ENCODE data around the gene ASIC1. TPM values are rescaled to one million over a fixed set of nuclear protein-coding genes. Genes with fewer than 3 reads are reported as not detected.
"Not testable (repeated sequence)": the region's sequence is repeated elsewhere in the genome, so short reads cannot be mapped to it uniquely, and the experiment has no call there.

ASIC1 gene
- total RNA-seq, 1 donor from 2014 or later: 8.1 TPM

- H3K4me1 ChIP-seq (ENCODE audit: insufficient read depth, low read length): peaks cover 24% of the 10 kb centered on the region
- no peak overlapping the region for H3K27ac Mint-ChIP-seq (ENCODE audit: unreplicated experiment)
- H4K20me1 ChIP-seq (ENCODE audit: insufficient read depth, low read length): peaks cover 18% of the 10 kb centered on the region
Observed at GRCh38 chr12:50082644-50083043, 25.2 kb downstream of the ASIC1 start.

GRCh38 chr12:50083301-50083700 is 25.9 kb downstream of the ASIC1 start:
- peaks cover 20% of the 10 kb centered on the region for H3K79me2 ChIP-seq (ENCODE audit: insufficient read depth, low read length)
- Mint-ChIP-seq H3K4me3 (ENCODE audit: unreplicated experiment) (peak overlapping the region; percentile 82), H3K4me1 (ENCODE audit: low read depth, unreplicated experiment) (peaks cover 23% of the 10 kb centered on the region), H3K9me3 (ENCODE audit: unreplicated experiment) (no peaks in the 10 kb centered on the region), H3K36me3 (ENCODE audit: low read depth, unreplicated experiment) (peaks cover 4% of the 10 kb centered on the region), H3K27me3 (ENCODE audit: low read depth, unreplicated experiment) (peaks cover 11% of the 10 kb centered on the region), H3K27ac (ENCODE audit: unreplicated experiment) (peak overlapping the region; percentile 66)
- no peak for DNase-seq (ENCODE audit: low read depth)
- FAIRE-seq: no peak
- H3K27ac ChIP-seq (ENCODE audit: low read depth, low read length): no peak overlapping the region
- peaks cover 24% of the 10 kb centered on the region for H4K20me1 ChIP-seq (ENCODE audit: insufficient read depth, low read length)
- H3K4me1 ChIP-seq (ENCODE audit: insufficient read depth, low read length): peaks cover 31% of the 10 kb centered on the region
- H3K27me3 ChIP-seq (ENCODE audit: insufficient read depth, low read length): no peaks in the 10 kb centered on the region
- no peak overlapping the region for H3K4me2 ChIP-seq (ENCODE audit: low read length)
- H3K4me3 ChIP-seq (ENCODE audit: insufficient read depth, low read depth, low read length): no peak overlapping the region
- H3K9me3 ChIP-seq (ENCODE audit: insufficient read depth, low read depth, low read length): no peaks in the 10 kb centered on the region
- H3K36me3 ChIP-seq (ENCODE audit: insufficient read depth, low read length): peaks cover 15% of the 10 kb centered on the region
- H3K9ac ChIP-seq (ENCODE audit: low read length): no peak overlapping the region
- H2AFZ ChIP-seq (ENCODE audit: low read depth, low read length): no peak overlapping the region
- TF ChIP-seq EZH2 (IDR thresholded peaks at IDR 0.05; ENCODE audit: insufficient read depth, low read length) (no peak), CTCF (IDR thresholded peaks at IDR 0.05; ENCODE audit: insufficient read depth, low read depth, low read length) (no peak)

More at GRCh38 chr12:50082644-50083043, 25.2 kb downstream of the ASIC1 start:
- no peaks in the 10 kb centered on the region for H3K27me3 ChIP-seq (ENCODE audit: insufficient read depth, low read length)
- Mint-ChIP-seq H3K36me3 (ENCODE audit: low read depth, unreplicated experiment) (peaks cover 4% of the 10 kb centered on the region), H3K9me3 (ENCODE audit: unreplicated experiment) (no peaks in the 10 kb centered on the region), H3K27me3 (ENCODE audit: low read depth, unreplicated experiment) (peaks cover 16% of the 10 kb centered on the region), H3K4me3 (ENCODE audit: unreplicated experiment) (peak overlapping the region; percentile 40), H3K4me1 (ENCODE audit: low read depth, unreplicated experiment) (peaks cover 17% of the 10 kb centered on the region)
- H3K9ac ChIP-seq (ENCODE audit: low read length): no peak overlapping the region
- H3K79me2 ChIP-seq (ENCODE audit: insufficient read depth, low read length): peaks cover 20% of the 10 kb centered on the region
- no peak overlapping the region for H3K27ac ChIP-seq (ENCODE audit: low read depth, low read length)
- H3K4me2 ChIP-seq (ENCODE audit: low read length): no peak overlapping the region
- H3K9me3 ChIP-seq (ENCODE audit: insufficient read depth, low read depth, low read length): no peaks in the 10 kb centered on the region
- FAIRE-seq (no peak), DNase-seq (ENCODE audit: low read depth) (no peak)
- TF ChIP-seq EZH2 (IDR thresholded peaks at IDR 0.05; ENCODE audit: insufficient read depth, low read length) (no peak), CTCF (IDR thresholded peaks at IDR 0.05; ENCODE audit: insufficient read depth, low read depth, low read length) (no peak)
- no peak overlapping the region for H2AFZ ChIP-seq (ENCODE audit: low read depth, low read length)
- peaks cover 12% of the 10 kb centered on the region for H3K36me3 ChIP-seq (ENCODE audit: insufficient read depth, low read length)
- H3K4me3 ChIP-seq (ENCODE audit: insufficient read depth, low read depth, low read length): no peak overlapping the region

GRCh38 chr12:50084409-50084774 is 27.0 kb downstream of the ASIC1 start:
- Histone ChIP-seq H2AFZ (ENCODE audit: low read depth, low read length) (peak overlapping the region; percentile 92), H3K4me2 (ENCODE audit: low read length) (peak overlapping the region; percentile 97), H3K4me3 (ENCODE audit: insufficient read depth, low read depth, low read length) (peak overlapping the region; percentile 94), H3K79me2 (ENCODE audit: insufficient read depth, low read length) (peaks cover 22% of the 10 kb centered on the region), H3K36me3 (ENCODE audit: insufficient read depth, low read length) (peaks cover 26% of the 10 kb centered on the region), H4K20me1 (ENCODE audit: insufficient read depth, low read length) (peaks cover 32% of the 10 kb centered on the region), H3K9ac (ENCODE audit: low read length) (peak overlapping the region; percentile 89), H3K27ac (ENCODE audit: low read depth, low read length) (peak overlapping the region; percentile 74), H3K4me1 (ENCODE audit: insufficient read depth, low read length) (peaks cover 38% of the 10 kb centered on the region)
- H3K36me3 Mint-ChIP-seq (ENCODE audit: low read depth, unreplicated experiment); H3K27me3 ChIP-seq (ENCODE audit: insufficient read depth, low read length); H3K9me3 ChIP-seq (ENCODE audit: insufficient read depth, low read depth, low read length); DNase-seq (ENCODE audit: low read depth); H3K9me3 Mint-ChIP-seq (ENCODE audit: unreplicated experiment); H3K27me3 Mint-ChIP-seq (ENCODE audit: low read depth, unreplicated experiment); FAIRE-seq: not testable (repeated sequence)
- H3K27ac Mint-ChIP-seq (ENCODE audit: unreplicated experiment): peak overlapping the region; percentile 88
- peak overlapping the region; percentile 91 for H3K4me3 Mint-ChIP-seq (ENCODE audit: unreplicated experiment)
- peaks cover 29% of the 10 kb centered on the region for H3K4me1 Mint-ChIP-seq (ENCODE audit: low read depth, unreplicated experiment)
